Suprapubic skin (tissue), 4 donors: ENCODE measurements around the gene GALNT4. TPM values are rescaled to one million over a fixed set of nuclear protein-coding genes. Genes with fewer than 3 reads are reported as not detected.

ENCODE experiments used
- DNase-seq, 2 donors: peaks; one replicate each; pipeline ENCODE4 v3.0.0-alpha.2; 2019; ENCODE audit warnings: low spot score in 2 of 2
- H3K27ac ChIP-seq: fragments of 200-600 bp; sonication (generic); one replicate; pipeline ENCODE4 v1.5.1; 2019
- H3K27me3 ChIP-seq: fragments of 200-600 bp; sonication (generic); one replicate; pipeline ENCODE4 v1.5.1; 2019
- H3K36me3 ChIP-seq: fragments of 200-600 bp; sonication (generic); one replicate; pipeline ENCODE4 v1.5.1; 2019
- H3K4me1 ChIP-seq: fragments of 200-600 bp; sonication (generic); one replicate; pipeline ENCODE4 v1.5.1; 2019
- H3K4me3 ChIP-seq: fragments of 200-600 bp; sonication (generic); one replicate; pipeline ENCODE4 v1.5.1; 2019; ENCODE audit warnings: mild to moderate bottlenecking
- H3K9me3 ChIP-seq: fragments of 200-600 bp; sonication (generic); one replicate; pipeline ENCODE4 v1.5.1; 2019
- CTCF ChIP-seq, 2 donors: fragments of 200-600 bp in 1 of 2; fragments of 450-650 bp in 1 of 2; sonication (generic) in 1 of 2; IDR thresholded peaks; one replicate each; pipeline ENCODE4 v1.5.1; 2016 to 2019; ENCODE audit warnings: antibody characterized with exemption in 2 of 2, mild to moderate bottlenecking in 1 of 2, moderate library complexity in 1 of 2
- EP300 ChIP-seq: sonication (generic); formaldehyde crosslinking; IDR thresholded peaks from one replicate; pipeline ENCODE4 v1.6.1; 2017; ENCODE audit warnings: antibody characterized with exemption
- POLR2A ChIP-seq, 2 donors: fragments of 450-650 bp; IDR thresholded peaks; one replicate each; pipeline ENCODE4 v1.6.1; 2017; ENCODE audit warnings: antibody characterized with exemption in 2 of 2, mild to moderate bottlenecking in 2 of 2, moderate library complexity in 2 of 2
- POLR2AphosphoS5 ChIP-seq, 3 donors: sonication (generic); formaldehyde crosslinking; IDR thresholded peaks; one replicate each; pipeline ENCODE4 v1.6.1; 2017; ENCODE audit warnings: antibody characterized with exemption in 3 of 3
- WGBS: methylation state at CpG from one replicate; pipeline ENCODE4 v1.1.5; 2018; 5-methylcytosine and 5-hydroxymethylcytosine counted together
- total RNA-seq, 4 donors: library from RNA; depleted of rRNA; stranded (reverse); fragments of >200 nt; gene quantifications; one replicate each; pipeline ENCODE4 v1.1.0, GENCODE V29; 2016

The GALNT4 gene
- total RNA-seq, 4 donors from 2014 or later, result 3.9 to 5.6 (median 4.9) TPM

DNA sequence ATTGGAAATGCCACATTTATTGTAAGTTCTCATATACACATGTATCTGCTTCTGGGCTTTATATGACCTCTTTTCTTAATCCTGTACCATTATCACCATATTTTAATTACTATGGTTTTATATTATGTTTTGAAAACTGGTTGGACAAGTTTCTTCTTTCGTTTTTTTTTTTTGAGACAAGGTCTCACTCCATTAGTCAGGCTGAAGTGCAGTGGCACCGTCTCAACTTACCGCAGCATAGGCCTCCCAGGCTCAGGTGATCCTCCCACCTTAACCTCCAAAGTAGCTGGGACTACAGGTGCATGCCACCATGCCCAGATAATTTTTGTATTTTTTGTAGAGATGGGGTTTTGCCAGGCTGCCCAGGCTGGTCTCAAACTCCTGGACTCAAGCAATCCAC lies 44.6 kb downstream of the GALNT4 start:
- TF ChIP-seq CTCF (IDR thresholded peaks at IDR 0.05), result no peak
- TF ChIP-seq POLR2A (IDR thresholded peaks at IDR 0.05), result no peak
- TF ChIP-seq EP300, result no peak
- TF ChIP-seq POLR2AphosphoS5 (IDR thresholded peaks at IDR 0.05), result no peak
- 61% methylated on average over 3 of the region's 3 CpGs for WGBS
- Histone ChIP-seq H3K4me3 (no peak overlapping the region), H3K27me3 (no peaks in the 10 kb centered on the region), H3K27ac (no peak overlapping the region), H3K4me1 (peaks cover 3% of the 10 kb centered on the region), H3K36me3 (peaks cover 2% of the 10 kb centered on the region), H3K9me3 (no peaks in the 10 kb centered on the region)
- no peak for DNase-seq

- H3K4me1 ChIP-seq, result no peaks in the 10 kb centered on the region
- DNase-seq, result no peak
- no peak overlapping the region for H3K27ac ChIP-seq
- H3K27me3 ChIP-seq, result no peaks in the 10 kb centered on the region
- H3K4me3 ChIP-seq, result no peak overlapping the region
- WGBS, result 91% methylated on average over 8 of the region's 8 CpGs
- no peaks in the 10 kb centered on the region for H3K36me3 ChIP-seq
- H3K9me3 ChIP-seq, result no peaks in the 10 kb centered on the region
- no peak for TF ChIP-seq CTCF (IDR thresholded peaks at IDR 0.05)
- no peak for TF ChIP-seq POLR2AphosphoS5 (IDR thresholded peaks at IDR 0.05)
- TF ChIP-seq EP300, result no peak
- TF ChIP-seq POLR2A (IDR thresholded peaks at IDR 0.05), result no peak
Measured at GRCh38 chr12:89477633-89478279, 46.8 kb downstream of the GALNT4 start.

- DNase-seq, result no peak
- no peak for TF ChIP-seq CTCF (IDR thresholded peaks at IDR 0.05)
- TF ChIP-seq POLR2AphosphoS5 (IDR thresholded peaks at IDR 0.05), result no peak
- TF ChIP-seq EP300, result no peak
- TF ChIP-seq POLR2A (IDR thresholded peaks at IDR 0.05), result no peak
- no peak overlapping the region for H3K4me3 ChIP-seq
- no peaks in the 10 kb centered on the region for H3K4me1 ChIP-seq
- H3K27ac ChIP-seq, result no peak overlapping the region
- no peaks in the 10 kb centered on the region for H3K9me3 ChIP-seq
- H3K36me3 ChIP-seq, result no peaks in the 10 kb centered on the region
- 77% methylated on average over 4 of the region's 4 CpGs for WGBS
- H3K27me3 ChIP-seq, result no peaks in the 10 kb centered on the region
Measured at GRCh38 chr12:89476904-89477595, 47.5 kb downstream of the GALNT4 start.

DNA sequence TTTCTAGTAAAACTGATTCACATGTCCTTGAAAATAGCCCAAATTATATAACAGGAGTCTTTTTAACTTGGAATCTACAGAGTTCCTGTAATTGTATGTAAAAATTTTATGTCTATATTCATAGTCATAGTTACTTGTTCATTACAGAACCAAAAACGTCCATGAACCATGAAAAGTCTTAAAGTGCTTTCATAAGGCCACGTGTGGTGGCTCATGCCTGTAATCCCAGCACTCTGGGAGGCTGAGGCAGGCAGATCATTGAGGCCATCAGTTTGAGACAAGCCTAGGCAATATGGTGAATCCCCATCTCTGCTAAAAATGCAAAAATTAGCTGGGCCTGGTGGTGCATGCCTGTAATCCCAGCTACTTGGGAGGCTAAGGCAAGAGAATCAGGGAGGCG lies 48.4 kb downstream of the GALNT4 start:
- Histone ChIP-seq H3K27me3 (no peaks in the 10 kb centered on the region), H3K9me3 (no peaks in the 10 kb centered on the region), H3K4me3 (no peak overlapping the region), H3K4me1 (no peaks in the 10 kb centered on the region), H3K27ac (no peak overlapping the region), H3K36me3 (no peaks in the 10 kb centered on the region)
- 94% methylated on average over 3 of the region's 3 CpGs for WGBS
- DNase-seq, result no peak
- TF ChIP-seq EP300 (no peak), CTCF (IDR thresholded peaks at IDR 0.05) (no peak), POLR2AphosphoS5 (IDR thresholded peaks at IDR 0.05) (no peak), POLR2A (IDR thresholded peaks at IDR 0.05) (no peak)

DNA sequence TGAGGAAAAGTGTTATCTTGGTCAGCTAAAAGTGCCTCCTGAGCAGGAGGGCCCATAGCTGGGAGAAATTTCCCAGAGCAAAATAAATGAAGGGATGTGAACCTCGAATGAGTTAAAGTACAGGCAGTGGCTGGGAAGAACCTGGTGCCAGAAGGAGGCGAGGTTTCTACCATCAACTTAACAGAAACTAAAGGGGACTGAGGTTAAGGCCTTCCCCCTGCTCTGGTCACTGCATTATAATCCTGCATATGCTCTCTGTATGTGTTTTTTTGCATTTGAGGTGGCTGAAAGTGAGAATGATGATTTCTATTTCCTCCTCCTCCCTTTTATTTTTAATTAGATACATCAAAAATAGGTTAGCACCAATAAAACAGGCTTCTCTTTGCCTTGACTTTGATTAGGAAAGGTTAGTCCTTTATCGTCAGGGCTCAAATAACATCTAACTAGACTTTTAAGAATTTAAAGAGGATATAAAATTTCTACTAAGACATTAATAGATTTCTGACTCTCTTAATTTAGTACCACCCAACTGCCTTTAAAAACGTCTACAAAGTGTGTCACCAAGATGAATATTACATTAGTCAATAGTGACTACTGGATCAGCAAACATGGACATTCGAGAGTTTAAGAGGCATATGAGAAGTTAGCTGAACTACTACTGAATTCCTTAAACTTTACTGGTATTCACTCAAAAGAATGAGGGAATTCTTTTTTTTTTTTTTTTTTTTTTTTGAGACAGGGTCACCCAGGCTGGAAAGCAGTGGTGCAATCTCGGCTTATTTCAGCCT lies 49.2 kb downstream of the GALNT4 start:
- no peak for TF ChIP-seq EP300
- no peak for TF ChIP-seq POLR2A (IDR thresholded peaks at IDR 0.05)
- TF ChIP-seq POLR2AphosphoS5 (IDR thresholded peaks at IDR 0.05), result no peak
- no peak for TF ChIP-seq CTCF (IDR thresholded peaks at IDR 0.05)
- DNase-seq, result no peak
- H3K9me3 ChIP-seq, result no peaks in the 10 kb centered on the region
- 85% methylated on average over 6 of the region's 6 CpGs for WGBS
- H3K27ac ChIP-seq, result no peak overlapping the region
- no peaks in the 10 kb centered on the region for H3K36me3 ChIP-seq
- H3K4me1 ChIP-seq, result no peaks in the 10 kb centered on the region
- no peaks in the 10 kb centered on the region for H3K27me3 ChIP-seq
- H3K4me3 ChIP-seq, result no peak overlapping the region
